MM.1S (cell line): ENCODE results near the gene ODAD4.

Experiments
- DNase-seq: peaks from one replicate; pipeline ENCODE4 v3.0.0-alpha.2; 2015
- H2AFZ ChIP-seq: fragments of 300-600 bp; sonication (generic); 2 replicates; pipeline ENCODE4 v1.6.0; 2016; ENCODE audit warnings: antibody characterized with exemption, low read length
- H3F3A ChIP-seq: fragments of 300-600 bp; sonication (generic); 2 replicates; pipeline ENCODE4 v1.6.1; 2016; ENCODE audit warnings: mild to moderate bottlenecking, antibody characterized with exemption, low read length, moderate library complexity, mixed read lengths; ENCODE audit not compliant: insufficient read depth
- H3K27ac ChIP-seq: fragments of 300-600 bp; sonication (generic); 2 replicates; pipeline ENCODE4 v1.5.1; 2016; ENCODE audit warnings: mild to moderate bottlenecking, low read length
- H3K27me3 ChIP-seq: fragments of 300-600 bp; sonication (generic); replicated peaks from 2 replicates; pipeline ENCODE4 v1.6.0; 2016; ENCODE audit warnings: low read length; ENCODE audit not compliant: insufficient read depth
- H3K36me3 ChIP-seq: fragments of 300-600 bp; sonication (generic); replicated peaks from 2 replicates; pipeline ENCODE4 v1.6.1; 2016; ENCODE audit warnings: mild to moderate bottlenecking, low read length, mixed read lengths; ENCODE audit not compliant: insufficient read depth
- H3K4me1 ChIP-seq: fragments of 300-600 bp; sonication (generic); 2 replicates; pipeline ENCODE4 v1.6.1; 2016; ENCODE audit warnings: low read length, mixed read lengths
- H3K4me2 ChIP-seq: fragments of 300-600 bp; sonication (generic); 2 replicates; pipeline ENCODE4 v1.6.0; 2016; ENCODE audit warnings: low read depth, low read length
- H3K4me3 ChIP-seq: fragments of 300-600 bp; sonication (generic); 2 replicates; pipeline ENCODE4 v1.5.1; 2016; ENCODE audit warnings: low read length, mixed read lengths
- H3K79me2 ChIP-seq: fragments of 300-600 bp; sonication (generic); 2 replicates; pipeline ENCODE4 v1.6.1; 2016; ENCODE audit warnings: mixed run types, low read length, mixed read lengths
- H3K9ac ChIP-seq: fragments of 300-600 bp; sonication (generic); 2 replicates; pipeline ENCODE4 v1.6.1; 2016; ENCODE audit warnings: low read length, mixed read lengths
- H3K9me2 ChIP-seq: fragments of 300-600 bp; sonication (generic); replicated peaks from 2 replicates; pipeline ENCODE4 v1.6.1; 2016; ENCODE audit warnings: mild to moderate bottlenecking, low read length, mixed read lengths; ENCODE audit not compliant: insufficient read depth
- H3K9me3 ChIP-seq: fragments of 300-600 bp; sonication (generic); replicated peaks from 2 replicates; pipeline ENCODE4 v1.6.1; 2016; ENCODE audit warnings: mild to moderate bottlenecking, low read length, mixed read lengths; ENCODE audit not compliant: insufficient read depth
- H4K20me1 ChIP-seq: fragments of 300-600 bp; sonication (generic); 2 replicates; pipeline ENCODE4 v1.6.1; 2016; ENCODE audit warnings: mild to moderate bottlenecking, low read length, moderate library complexity, mixed read lengths; ENCODE audit not compliant: insufficient read depth
- CTCF ChIP-seq: fragments of 300-600 bp; sonication (generic); IDR thresholded peaks from 2 replicates; pipeline ENCODE4 v1.5.1; 2016; ENCODE audit warnings: antibody characterized with exemption, low read length, mixed read lengths
- EZH2 ChIP-seq: fragments of 300-600 bp; sonication (generic); optimal IDR thresholded peaks from 2 replicates; pipeline ENCODE3; 2017; ENCODE audit warnings: low read depth, mild to moderate bottlenecking, antibody characterized with exemption, low read length, mixed read lengths
- EZH2phosphoT487 ChIP-seq: fragments of 300-600 bp; sonication (generic); IDR thresholded peaks from 2 replicates; pipeline ENCODE4 v1.6.1; 2018; ENCODE audit warnings: antibody characterized with exemption, low read length

The ODAD4 gene

GRCh38 chr17:41970901-41971331, 40.5 kb downstream of the ODAD4 start:
- Histone ChIP-seq H3K36me3 (peaks cover 8% of the 10 kb centered on the region; the same call in 1 of the 2 replicates), H3F3A (peaks cover 8% of the 10 kb centered on the region), H3K79me2 (peaks cover 90% of the 10 kb centered on the region), H2AFZ (no peak overlapping the region), H3K4me1 (peaks cover 11% of the 10 kb centered on the region), H3K4me2 (no peak overlapping the region), H3K27me3 (no peaks in the 10 kb centered on the region), H3K9me2 (no peaks in the 10 kb centered on the region), H3K9ac (no peak overlapping the region), H3K4me3 (no peak overlapping the region), H3K9me3 (no peaks in the 10 kb centered on the region), H3K27ac (no peak overlapping the region), H4K20me1 (no peaks in the 10 kb centered on the region)
- TF ChIP-seq EZH2: no peak
- no peak for TF ChIP-seq CTCF
- TF ChIP-seq EZH2phosphoT487: no peak
- DNase-seq: no peak

GRCh38 chr17:41971721-41972523, 41.5 kb downstream of the ODAD4 start:
- H3K4me2 ChIP-seq: no peak overlapping the region
- peaks cover 13% of the 10 kb centered on the region for H3F3A ChIP-seq
- no peaks in the 10 kb centered on the region for H3K27me3 ChIP-seq
- H3K79me2 ChIP-seq: peaks cover 91% of the 10 kb centered on the region
- H3K9me3 ChIP-seq: no peaks in the 10 kb centered on the region
- H3K4me3 ChIP-seq: no peak overlapping the region
- no peak overlapping the region for H2AFZ ChIP-seq
- no peaks in the 10 kb centered on the region for H3K9me2 ChIP-seq
- no peaks in the 10 kb centered on the region for H4K20me1 ChIP-seq
- H3K4me1 ChIP-seq: peaks cover 19% of the 10 kb centered on the region
- peaks cover 8% of the 10 kb centered on the region; the same call in 1 of the 2 replicates for H3K36me3 ChIP-seq
- TF ChIP-seq EZH2phosphoT487 (no peak), CTCF (no peak), EZH2 (no peak)
- no peak overlapping the region for H3K9ac ChIP-seq
- DNase-seq: no peak
- no peak overlapping the region for H3K27ac ChIP-seq

GRCh38 chr17:41972571-41973407, 42.4 kb downstream of the ODAD4 start:
- Histone ChIP-seq H3K4me2 (no peak overlapping the region), H2AFZ (no peak overlapping the region), H3K9ac (no peak overlapping the region), H4K20me1 (no peaks in the 10 kb centered on the region), H3K27me3 (no peaks in the 10 kb centered on the region), H3K9me3 (no peaks in the 10 kb centered on the region), H3K4me3 (no peak overlapping the region), H3K4me1 (peaks cover 24% of the 10 kb centered on the region), H3K27ac (no peak overlapping the region), H3K79me2 (peaks cover 82% of the 10 kb centered on the region), H3F3A (peaks cover 22% of the 10 kb centered on the region), H3K36me3 (peaks cover 8% of the 10 kb centered on the region; the same call in 1 of the 2 replicates), H3K9me2 (no peaks in the 10 kb centered on the region)
- TF ChIP-seq EZH2phosphoT487: no peak
- no peak for TF ChIP-seq CTCF
- TF ChIP-seq EZH2: no peak
- DNase-seq: no peak
